Transverse colon (tissue), 4 donors: ENCODE data around the gene FAM149B1. TPM values are rescaled to one million over a fixed set of nuclear protein-coding genes. Genes with fewer than 3 reads are reported as not detected.

ENCODE experiments used
- DNase-seq: peaks from one replicate; pipeline ENCODE4 v3.0.0-alpha.2; 2019
- H3K27ac ChIP-seq, 4 donors: fragments of 200-600 bp; sonication (generic); 2 replicates each; pipeline ENCODE4 v1.5.1; 2016 to 2018; ENCODE audit warnings: inconsistent platforms in 4 of 4
- H3K27me3 ChIP-seq: fragments of 200-600 bp; sonication (generic); 2 replicates; pipeline ENCODE4 v1.5.1; 2017; ENCODE audit warnings: inconsistent platforms
- H3K36me3 ChIP-seq, 4 donors: fragments of 200-600 bp; sonication (generic); 2 replicates each; pipeline ENCODE4 v1.5.1; 2017 to 2019; ENCODE audit warnings: inconsistent platforms in 4 of 4
- H3K4me1 ChIP-seq, 4 donors: fragments of 200-600 bp; sonication (generic); 2 replicates each; pipeline ENCODE4 v1.5.1; 2017 to 2020; ENCODE audit warnings: inconsistent platforms in 4 of 4
- H3K4me3 ChIP-seq, 4 donors: fragments of 200-600 bp; sonication (generic); 1 replicate in 1 of 4; 2 replicates in 3 of 4; pipeline versions ENCODE4 v1.5.1 to v1.6.1; 2017 to 2019; ENCODE audit warnings: inconsistent platforms in 4 of 4
- H3K9me3 ChIP-seq, 2 donors: fragments of 200-600 bp; sonication (generic); 2 replicates each; pipeline ENCODE4 v1.5.1; 2017 to 2019; ENCODE audit warnings: inconsistent platforms in 2 of 2
- EP300 ChIP-seq: sonication (generic); formaldehyde crosslinking; IDR thresholded peaks from one replicate; pipeline ENCODE4 v1.6.1; 2017; ENCODE audit warnings: antibody characterized with exemption, low read depth
- POLR2A ChIP-seq: fragments of 450-650 bp; IDR thresholded peaks from one replicate; pipeline ENCODE4 v1.6.1; 2016; ENCODE audit warnings: antibody characterized with exemption, mild to moderate bottlenecking, moderate library complexity
- POLR2AphosphoS5 ChIP-seq, 3 donors: sonication (generic); formaldehyde crosslinking; IDR thresholded peaks; one replicate each; pipeline ENCODE4 v1.6.1; 2016; ENCODE audit warnings: antibody characterized with exemption in 3 of 3
- WGBS, 2 donors: methylation state at CpG; one replicate each; pipeline ENCODE4 v1.1.5; 2018; ENCODE audit warnings: low coverage in 1 of 2; 5-methylcytosine and 5-hydroxymethylcytosine counted together
- in situ Hi-C, 4 donors: fragments of 200-750 bp; cut with MboI; loops; one replicate each; pipeline versions ENCODE4 v1.15.0 to v1.15.1; 2017; ENCODE audit warnings: low sequenced_read_pairs in 3 of 4, low pct_ligation_motif_present in 1 of 4, low pct_unique_long_range_greater_than_20kb in 1 of 4
- intact Hi-C: fragments of 100-400 bp; cut with DNase I; formaldehyde crosslinking; loops from one replicate; pipeline ENCODE4 v1.15.1; 2023; ENCODE audit warnings: low total_unique reads
- total RNA-seq, 4 donors: library from RNA; depleted of rRNA; stranded (reverse); fragments of >200 nt; gene quantifications; one replicate each; pipeline ENCODE4 v1.1.0, GENCODE V29; 2016
- TF ChIP-seq, protein P1 (sequence below), 5 experiments: fragments of 200-600 bp in 3 of 5; fragments of 450-650 bp in 2 of 5; sonication (generic) in 3 of 5; IDR thresholded peaks; 1 replicate in 2 of 5; 2 replicates in 3 of 5; pipeline ENCODE4 v1.5.1; 2016 to 2017; ENCODE audit warnings: antibody characterized with exemption in 5 of 5, inconsistent platforms in 3 of 5, mild to moderate bottlenecking in 2 of 5, moderate library complexity in 1 of 5

The FAM149B1 gene
- total RNA-seq, 4 donors from 2014 or later: 9.7 to 32.0 (median 17.3) TPM

DNA sequence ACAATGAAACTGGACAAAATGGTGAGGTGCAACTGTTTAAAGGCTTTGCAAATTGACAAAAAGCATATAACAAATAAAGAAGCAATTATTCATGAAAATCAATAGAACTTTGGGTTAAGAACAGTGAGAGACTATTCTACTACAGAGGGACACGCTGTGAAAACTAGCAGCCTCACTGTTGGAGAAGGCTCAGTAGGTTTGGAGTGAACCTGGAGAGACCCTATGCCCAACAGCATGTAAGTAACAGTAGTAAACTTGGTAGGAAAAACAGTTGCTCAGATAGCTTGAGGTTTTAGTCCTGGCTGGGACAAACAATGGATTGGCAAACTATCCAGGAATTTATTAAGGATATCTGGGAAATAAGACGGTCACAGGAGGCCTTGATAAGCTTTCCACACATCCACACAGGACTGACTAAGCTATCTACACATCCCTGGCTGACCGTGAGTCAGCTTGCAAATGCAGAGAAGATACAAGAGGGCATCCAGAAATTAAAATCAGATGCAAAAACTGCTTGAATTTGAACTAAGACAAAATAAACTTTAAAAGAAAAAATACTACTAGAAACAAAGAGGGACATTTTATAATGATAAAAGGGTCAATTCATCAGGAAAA, 15.9 kb downstream of the FAM149B1 start:
- WGBS, 2 donors: 96 to 100% methylated on average over 3 of the region's 3 CpGs
- H3K27me3 ChIP-seq: no peaks in the 10 kb centered on the region
- peaks cover 0 to 35% (median 13%) of the 10 kb centered on the region in 4 donors for H3K36me3 ChIP-seq
- no peak for DNase-seq
- H3K4me1 ChIP-seq: no peaks in the 10 kb centered on the region
- no peak for TF ChIP-seq EP300
- intact Hi-C loops (no loop called here), in situ Hi-C loops (no loop called here)
- H3K4me3 ChIP-seq: no peak overlapping the region
- H3K9me3 ChIP-seq: no peaks in the 10 kb centered on the region
- H3K27ac ChIP-seq: no peak overlapping the region

DNA sequence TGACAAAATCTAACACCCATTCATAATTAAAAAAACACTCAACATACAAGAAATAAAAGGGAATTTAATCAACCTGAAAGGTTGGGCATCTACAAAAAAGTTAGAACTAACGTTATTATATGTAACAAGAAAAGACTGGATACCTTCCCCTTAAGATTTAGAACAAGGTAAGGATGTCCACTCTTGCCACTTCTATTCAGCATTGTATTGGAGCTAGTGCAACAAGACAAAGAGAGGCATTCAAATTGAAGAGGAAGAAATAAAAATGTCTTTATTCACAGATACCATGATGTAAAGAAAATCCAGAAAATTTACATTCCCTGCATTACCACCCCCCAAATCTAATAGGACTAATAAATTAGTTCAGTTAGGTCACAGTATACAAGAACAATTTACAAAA, 18.3 kb downstream of the FAM149B1 start:
- intact Hi-C loops (no loop called here), in situ Hi-C loops (no loop called here)
- H3K27me3 ChIP-seq: no peaks in the 10 kb centered on the region
- H3K27ac ChIP-seq: no peak overlapping the region
- no peak overlapping the region for H3K4me3 ChIP-seq
- no peak for DNase-seq
- TF ChIP-seq, protein P1, sequence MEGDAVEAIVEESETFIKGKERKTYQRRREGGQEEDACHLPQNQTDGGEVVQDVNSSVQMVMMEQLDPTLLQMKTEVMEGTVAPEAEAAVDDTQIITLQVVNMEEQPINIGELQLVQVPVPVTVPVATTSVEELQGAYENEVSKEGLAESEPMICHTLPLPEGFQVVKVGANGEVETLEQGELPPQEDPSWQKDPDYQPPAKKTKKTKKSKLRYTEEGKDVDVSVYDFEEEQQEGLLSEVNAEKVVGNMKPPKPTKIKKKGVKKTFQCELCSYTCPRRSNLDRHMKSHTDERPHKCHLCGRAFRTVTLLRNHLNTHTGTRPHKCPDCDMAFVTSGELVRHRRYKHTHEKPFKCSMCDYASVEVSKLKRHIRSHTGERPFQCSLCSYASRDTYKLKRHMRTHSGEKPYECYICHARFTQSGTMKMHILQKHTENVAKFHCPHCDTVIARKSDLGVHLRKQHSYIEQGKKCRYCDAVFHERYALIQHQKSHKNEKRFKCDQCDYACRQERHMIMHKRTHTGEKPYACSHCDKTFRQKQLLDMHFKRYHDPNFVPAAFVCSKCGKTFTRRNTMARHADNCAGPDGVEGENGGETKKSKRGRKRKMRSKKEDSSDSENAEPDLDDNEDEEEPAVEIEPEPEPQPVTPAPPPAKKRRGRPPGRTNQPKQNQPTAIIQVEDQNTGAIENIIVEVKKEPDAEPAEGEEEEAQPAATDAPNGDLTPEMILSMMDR (IDR thresholded peaks at IDR 0.05): no peak
- TF ChIP-seq POLR2AphosphoS5 (IDR thresholded peaks at IDR 0.05) (no peak), POLR2A (no peak), EP300 (no peak)
- WGBS, 2 donors: 87% methylated on average over 1 of the region's 1 CpG
- no peaks in the 10 kb centered on the region for H3K4me1 ChIP-seq
- H3K9me3 ChIP-seq: no peaks in the 10 kb centered on the region
- peaks cover 0 to 16% (median 7%) of the 10 kb centered on the region in 4 donors for H3K36me3 ChIP-seq

DNA sequence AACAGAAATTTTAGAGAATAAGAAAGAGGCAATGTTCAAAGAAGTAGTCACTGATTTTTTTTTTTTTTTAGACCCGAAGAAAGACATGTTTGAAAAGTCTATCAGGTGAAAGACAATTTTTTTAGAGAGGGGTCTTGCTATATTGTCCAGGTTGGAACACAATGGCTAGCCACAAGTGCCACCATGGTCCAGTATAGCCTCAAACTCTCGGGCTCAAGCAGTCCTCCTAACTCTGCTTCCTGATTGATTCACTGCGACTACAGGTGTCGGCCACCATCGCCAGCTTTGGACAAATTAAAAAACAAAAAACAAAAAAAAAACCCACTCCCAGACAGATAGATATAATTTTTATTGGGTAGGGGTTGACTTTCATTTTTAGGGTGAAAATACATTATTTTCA, 22.3 kb downstream of the FAM149B1 start:
- H3K4me3 ChIP-seq: no peak overlapping the region
- DNase-seq: no peak
- peaks cover 0 to 6% (median 0%) of the 10 kb centered on the region in 4 donors for H3K36me3 ChIP-seq
- H3K27me3 ChIP-seq: no peaks in the 10 kb centered on the region
- in situ Hi-C loops: no loop called here
- TF ChIP-seq EP300 (no peak), POLR2AphosphoS5 (IDR thresholded peaks at IDR 0.05) (no peak), POLR2A (no peak)
- TF ChIP-seq, protein P1 (IDR thresholded peaks at IDR 0.05): no peak
- no peaks in the 10 kb centered on the region for H3K4me1 ChIP-seq
- 94% methylated on average over 5 of the region's 5 CpGs for WGBS, 2 donors
- intact Hi-C loops: no loop called here
- no peaks in the 10 kb centered on the region for H3K9me3 ChIP-seq
- no peak overlapping the region for H3K27ac ChIP-seq

DNA sequence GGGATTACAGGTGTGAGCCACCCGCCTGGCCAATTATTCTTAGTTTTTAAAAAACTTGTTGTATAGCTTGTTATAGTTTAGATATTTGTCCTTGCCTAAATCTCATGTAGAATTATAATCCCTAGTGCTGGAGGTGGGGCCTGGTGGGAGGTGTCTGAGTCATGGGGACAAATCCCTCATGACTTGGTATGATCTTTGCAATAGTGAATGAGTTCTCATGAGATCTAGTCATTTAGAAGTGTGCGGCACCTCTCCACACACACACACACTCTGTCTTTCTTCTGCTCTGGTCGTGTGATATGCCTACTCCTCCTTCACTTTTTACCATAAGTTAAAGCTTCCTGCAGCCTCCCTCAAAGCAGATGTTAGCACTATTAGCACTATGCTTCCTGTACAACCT, 37.2 kb downstream of the FAM149B1 start:
- intact Hi-C loops: no loop called here
- no peaks in the 10 kb centered on the region for H3K4me1 ChIP-seq
- H3K36me3 ChIP-seq: peaks cover 0 to 8% (median 0%) of the 10 kb centered on the region in 4 donors
- H3K9me3 ChIP-seq: no peaks in the 10 kb centered on the region
- TF ChIP-seq, protein P1 (IDR thresholded peaks at IDR 0.05): no peak
- TF ChIP-seq POLR2A (no peak), POLR2AphosphoS5 (IDR thresholded peaks at IDR 0.05) (no peak), EP300 (no peak)
- H3K27me3 ChIP-seq: no peaks in the 10 kb centered on the region
- 96 to 97% methylated on average over 3 of the region's 3 CpGs for WGBS, 2 donors
- no peak overlapping the region for H3K27ac ChIP-seq
- DNase-seq: no peak
- in situ Hi-C loops: no loop called here
- no peak overlapping the region for H3K4me3 ChIP-seq

DNA sequence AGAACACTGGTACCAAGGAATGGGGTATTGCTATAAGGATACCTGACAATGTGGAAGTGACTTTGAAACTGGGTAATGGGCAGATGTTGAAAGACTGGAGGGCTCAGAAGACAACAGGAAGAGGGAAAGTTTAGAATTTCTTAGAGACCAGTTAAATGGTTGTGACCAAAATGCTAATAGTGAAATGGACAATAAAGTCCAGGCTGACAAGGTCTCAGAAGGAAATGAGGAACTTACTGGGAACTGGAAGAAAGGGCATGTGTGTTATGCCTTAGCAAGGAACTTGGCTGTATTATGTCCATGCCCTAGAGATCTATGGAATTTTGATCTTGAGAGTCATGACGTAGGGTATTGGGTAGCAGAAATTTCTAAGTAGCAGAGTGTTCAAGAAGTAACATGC, 38.0 kb downstream of the FAM149B1 start:
- TF ChIP-seq, protein P1 (IDR thresholded peaks at IDR 0.05): no peak
- no peak for TF ChIP-seq POLR2A
- TF ChIP-seq EP300: no peak
- TF ChIP-seq POLR2AphosphoS5 (IDR thresholded peaks at IDR 0.05): no peak
- DNase-seq: no peak
- intact Hi-C loops: no loop called here
- no peaks in the 10 kb centered on the region for H3K27me3 ChIP-seq
- H3K36me3 ChIP-seq: peaks cover 0 to 8% (median 0%) of the 10 kb centered on the region in 4 donors
- H3K4me1 ChIP-seq: no peaks in the 10 kb centered on the region
- no peak overlapping the region for H3K27ac ChIP-seq
- H3K9me3 ChIP-seq: no peaks in the 10 kb centered on the region
- in situ Hi-C loops: no loop called here
- H3K4me3 ChIP-seq: no peak overlapping the region
- WGBS, 2 donors: 93% methylated on average over 1 of the region's 1 CpG; no CpG with 5 or more reads in 1 of the 2 donors
